Iris pigment epithelial cell (primary cell): ENCODE measurements around the gene PPIA.

Experiments used
- DNase-seq: peaks from one replicate; pipeline ENCODE4 v3.0.0-alpha.2; 2011; ENCODE audit warnings: low read depth

PPIA gene

DNA sequence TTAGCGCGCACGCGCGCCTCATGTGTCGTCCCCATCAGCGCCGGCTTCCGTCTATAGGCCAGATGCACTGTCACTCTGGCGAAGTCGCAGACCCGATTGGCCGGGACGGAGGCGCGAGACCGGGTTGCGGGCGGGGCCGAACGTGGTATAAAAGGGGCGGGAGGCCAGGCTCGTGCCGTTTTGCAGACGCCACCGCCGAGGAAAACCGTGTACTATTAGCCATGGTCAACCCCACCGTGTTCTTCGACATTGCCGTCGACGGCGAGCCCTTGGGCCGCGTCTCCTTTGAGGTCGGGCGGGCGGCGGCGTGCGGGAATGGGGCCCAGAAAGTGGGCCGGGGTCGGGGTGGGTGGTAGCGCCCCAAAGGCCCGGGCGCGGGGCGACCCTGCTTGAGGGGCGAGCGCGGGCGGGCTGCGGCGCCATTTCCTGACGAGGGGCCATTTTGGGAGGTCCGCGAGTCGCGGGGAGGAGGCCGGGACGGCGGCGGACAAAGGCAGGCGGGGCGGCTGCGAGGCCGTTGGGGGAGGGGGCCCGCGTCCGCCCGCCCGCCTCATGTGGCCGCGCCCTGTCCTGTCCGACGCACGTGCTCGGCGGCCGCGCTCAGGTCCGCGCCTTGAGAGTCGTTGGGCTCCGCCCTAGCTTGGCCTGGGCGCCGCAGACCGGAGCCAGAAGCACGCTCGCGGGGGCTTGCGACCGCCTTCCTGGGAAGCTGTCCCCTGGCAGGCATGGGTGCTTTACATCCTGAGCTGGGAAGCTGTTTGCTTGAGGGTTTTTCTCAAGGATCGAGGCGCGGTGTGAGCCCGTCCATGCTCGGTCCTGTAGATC is at the start of gene PPIA:
Gene PPIA, plus strand, starts transcription at position 178 of the 825 bp plus-strand sequence. Its CDS starts 44 bp downstream, at position 222.
- peak; percentile 98 for DNase-seq

DNA sequence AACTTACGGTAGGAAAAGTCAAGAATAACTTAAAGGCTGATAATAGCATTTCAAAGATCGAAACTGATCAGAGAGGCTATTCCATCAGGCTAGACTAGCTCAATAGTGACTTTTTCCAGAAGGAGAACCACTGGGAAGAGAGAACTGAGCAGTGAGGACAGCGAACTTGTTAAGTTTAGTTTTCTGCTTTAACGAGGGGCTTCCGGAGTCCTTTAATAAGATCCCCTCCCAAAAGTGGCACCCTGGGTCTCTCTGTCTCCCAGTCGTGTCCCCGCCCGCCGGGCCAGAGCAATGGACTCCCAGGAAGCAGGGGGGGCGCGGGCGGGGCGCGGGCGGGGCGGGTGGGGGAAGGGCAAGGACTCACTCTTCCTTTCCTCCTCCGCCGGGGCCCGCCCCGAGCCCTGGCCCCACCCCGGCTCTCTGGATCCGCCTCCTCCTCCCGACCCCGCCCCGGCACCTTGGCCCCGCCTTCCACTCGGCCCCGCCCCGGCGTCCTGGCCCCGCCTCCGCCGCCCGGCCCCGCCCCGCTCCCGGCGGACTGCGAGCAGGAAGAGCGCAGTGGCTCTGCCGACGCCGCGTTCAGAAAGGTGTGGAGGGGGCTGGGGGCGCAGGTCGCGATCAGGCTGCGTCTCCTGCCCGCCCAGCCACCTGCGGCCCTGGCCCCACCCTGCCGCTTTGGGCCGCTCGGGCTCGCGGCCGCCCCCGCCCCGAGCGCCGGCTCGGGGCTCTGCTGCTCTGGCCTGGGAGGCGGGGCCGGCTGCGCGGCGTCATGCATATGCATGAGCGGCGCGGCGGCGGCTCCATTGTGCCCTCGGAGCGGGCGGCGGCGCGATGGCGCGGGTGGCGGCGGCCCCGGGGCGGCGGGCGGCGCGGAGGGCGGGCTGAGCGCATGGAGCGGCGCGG is 48.2 kb upstream of the PPIA start, which contains the start of gene ZMIZ2:
Gene ZMIZ2, plus strand, starts transcription at position 803 of the 903 bp plus-strand sequence. CDS start 7,403 bp downstream, outside the sequence.
- DNase-seq, result peak; percentile 86

DNA sequence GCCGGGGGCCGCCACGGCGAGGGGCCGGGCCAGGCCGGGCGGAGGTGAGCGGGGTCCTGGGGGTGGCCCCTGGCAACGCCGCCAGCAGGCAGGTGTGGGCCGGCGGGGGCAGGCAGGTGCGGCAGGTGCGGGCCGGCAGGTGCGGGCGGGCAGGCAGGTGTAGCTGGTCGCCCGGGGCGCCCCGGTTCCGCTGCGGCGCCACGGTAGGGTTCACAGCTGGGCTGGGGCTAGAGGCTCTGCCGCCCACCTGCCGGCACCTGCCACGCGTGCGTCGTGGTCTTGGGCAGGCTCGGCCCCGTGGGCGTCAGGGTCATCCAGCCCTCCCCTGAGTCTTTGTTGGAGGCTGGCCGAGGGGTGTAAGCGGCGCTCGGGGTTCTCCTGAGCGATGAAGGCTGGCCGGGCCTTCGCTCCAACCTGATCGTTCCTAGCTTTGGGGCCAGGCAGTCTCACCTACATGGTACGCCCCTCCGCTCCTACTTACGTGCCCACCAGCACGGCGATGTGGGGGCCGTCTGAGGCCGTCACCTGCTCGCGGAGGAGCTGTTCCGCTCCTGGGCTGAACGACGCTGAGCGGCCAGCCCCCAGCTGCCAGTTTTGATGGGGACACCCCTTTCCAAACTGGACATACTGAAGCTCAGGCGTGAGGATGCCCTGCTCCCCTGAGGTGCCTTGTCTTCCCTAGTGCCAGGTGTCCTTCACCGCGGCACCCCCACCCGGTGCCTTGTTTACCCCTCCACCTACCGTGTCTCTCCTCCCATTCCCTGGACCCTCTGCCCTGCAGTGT is 47.3 kb upstream of the PPIA start:
- DNase-seq, result no peak

DNA sequence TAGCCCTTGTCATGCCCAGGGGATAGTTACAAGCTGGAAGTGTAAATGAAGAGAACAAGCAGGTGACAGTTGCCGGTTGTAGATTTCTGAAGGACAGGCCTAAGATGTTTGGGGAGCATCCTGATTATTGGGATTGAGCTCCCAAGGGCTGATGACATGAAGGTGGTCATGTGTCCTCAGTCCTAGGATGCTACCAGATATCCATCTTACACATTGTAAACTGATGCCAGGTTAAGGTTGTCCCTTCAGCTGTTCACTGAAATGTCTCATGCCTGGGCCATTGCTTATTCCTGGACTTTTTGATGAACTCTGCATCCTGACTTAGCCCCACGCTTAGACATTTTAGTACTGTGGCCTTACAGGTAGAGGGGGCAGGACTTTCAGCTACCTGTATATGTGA is 46.5 kb upstream of the PPIA start:
- no peak for DNase-seq

DNA sequence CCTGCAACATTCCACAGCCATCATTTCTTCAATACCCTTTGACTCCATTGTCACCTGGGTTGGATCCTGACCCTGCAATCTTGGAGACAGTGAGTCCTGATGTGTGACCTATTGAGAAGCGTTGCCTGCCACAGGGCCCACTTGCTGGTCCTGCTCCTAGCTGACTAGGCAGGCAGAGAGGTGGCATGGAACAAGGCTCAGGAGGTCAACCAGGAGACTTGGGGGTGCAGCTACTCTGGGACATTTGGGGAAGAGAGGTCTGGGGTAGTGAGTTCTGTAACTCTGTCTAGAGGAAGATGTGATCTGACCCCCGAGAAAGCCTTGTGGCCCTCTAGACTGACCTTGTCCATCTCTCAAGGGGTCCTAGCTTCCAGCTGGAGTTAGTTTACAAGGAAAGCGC is 46.1 kb upstream of the PPIA start:
- DNase-seq, result no peak

DNA sequence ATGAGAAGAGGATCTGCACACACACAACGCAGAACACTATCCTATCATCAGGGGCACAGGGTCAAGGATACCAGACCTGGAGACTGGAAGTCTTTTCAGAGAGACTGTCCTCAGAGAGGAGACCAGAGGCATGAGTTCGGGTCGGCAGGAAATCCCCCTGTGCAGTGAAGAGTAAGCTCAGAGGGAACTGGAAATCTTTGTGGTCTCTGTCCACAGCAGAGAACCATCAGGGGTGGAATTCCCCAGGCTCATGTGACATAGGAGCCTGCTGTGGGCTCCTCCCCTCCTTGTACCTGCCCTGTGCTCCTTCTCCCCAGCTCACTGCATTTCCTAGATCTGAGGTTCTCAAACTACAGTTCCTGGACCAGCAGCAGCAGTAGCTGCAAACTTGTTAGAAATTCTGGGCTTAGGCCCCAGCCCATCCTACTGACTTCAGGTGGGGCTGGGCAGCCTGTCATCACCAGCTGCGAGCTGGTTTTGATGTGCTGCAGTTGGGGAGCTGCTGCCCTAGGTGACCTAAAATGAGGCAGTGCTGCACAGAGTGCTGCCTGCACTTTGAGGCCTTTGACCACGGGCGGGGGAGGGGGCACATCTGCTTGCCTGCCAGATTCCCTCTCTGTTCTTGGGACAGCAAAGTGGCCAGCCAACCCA is 45.4 kb upstream of the PPIA start:
- peak; percentile 69 for DNase-seq

DNA sequence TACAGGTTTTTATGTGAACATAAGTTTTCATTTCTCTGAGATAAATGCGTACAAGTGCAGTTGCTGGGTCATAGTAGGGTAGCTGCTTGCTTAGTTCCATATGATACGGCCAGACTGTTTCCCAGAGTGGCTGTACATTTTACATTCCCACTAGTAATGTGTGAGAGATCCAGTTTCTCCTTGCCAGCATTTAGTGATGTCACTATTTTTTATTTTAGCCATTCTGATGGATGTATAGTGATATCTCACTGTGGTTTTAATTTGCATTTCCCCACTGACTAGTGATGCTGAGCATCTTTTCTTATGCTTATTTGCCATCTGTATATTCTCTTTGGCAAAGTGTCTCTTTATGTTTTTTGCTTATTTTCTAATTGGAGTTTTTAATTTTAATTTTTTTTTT is 43.7 kb upstream of the PPIA start:
- DNase-seq, result no peak

DNA sequence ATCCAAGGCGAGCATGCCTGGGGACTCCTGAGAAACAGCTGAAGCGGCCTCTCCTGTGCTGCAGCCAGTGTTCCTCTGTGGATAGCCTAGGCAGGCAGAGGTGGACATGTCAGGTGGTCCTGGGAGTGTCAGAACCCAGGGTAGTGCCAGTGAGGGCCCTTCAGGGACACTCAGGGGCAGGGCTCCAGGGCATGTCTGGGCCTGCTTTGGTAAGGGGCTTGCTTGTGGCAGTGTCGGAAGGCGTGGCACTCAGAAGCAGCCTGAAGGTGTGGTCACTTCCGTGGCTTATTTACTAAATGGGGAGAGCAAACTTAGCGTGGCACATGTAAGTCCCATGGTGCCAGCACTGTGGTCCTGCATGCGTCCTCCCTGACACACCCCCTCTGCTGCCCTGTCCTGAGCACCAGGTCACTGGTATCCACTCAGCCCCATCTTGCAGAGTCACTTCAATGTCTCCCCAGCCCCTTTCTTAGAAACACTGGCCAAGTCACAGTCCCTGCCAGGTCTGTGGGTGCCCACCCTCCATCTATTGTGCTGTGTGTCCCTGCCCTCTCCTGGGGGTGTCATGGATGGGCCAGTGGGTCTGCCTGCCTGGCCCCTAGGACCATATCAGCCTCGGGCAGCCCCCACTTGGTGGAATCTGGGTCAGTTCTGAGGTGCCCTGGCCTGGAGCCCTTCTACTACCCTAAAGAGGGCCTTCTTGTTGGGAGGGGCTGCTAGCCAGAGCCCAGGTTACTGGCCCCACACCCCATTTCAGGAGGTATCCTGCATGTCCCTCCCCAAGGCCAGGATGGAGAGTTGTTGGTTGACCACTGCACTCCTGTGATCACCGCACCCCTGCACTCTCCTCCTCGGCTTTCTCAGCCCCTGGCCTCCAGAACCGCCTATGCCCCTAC is 41.4 kb upstream of the PPIA start:
- no peak for DNase-seq

DNA sequence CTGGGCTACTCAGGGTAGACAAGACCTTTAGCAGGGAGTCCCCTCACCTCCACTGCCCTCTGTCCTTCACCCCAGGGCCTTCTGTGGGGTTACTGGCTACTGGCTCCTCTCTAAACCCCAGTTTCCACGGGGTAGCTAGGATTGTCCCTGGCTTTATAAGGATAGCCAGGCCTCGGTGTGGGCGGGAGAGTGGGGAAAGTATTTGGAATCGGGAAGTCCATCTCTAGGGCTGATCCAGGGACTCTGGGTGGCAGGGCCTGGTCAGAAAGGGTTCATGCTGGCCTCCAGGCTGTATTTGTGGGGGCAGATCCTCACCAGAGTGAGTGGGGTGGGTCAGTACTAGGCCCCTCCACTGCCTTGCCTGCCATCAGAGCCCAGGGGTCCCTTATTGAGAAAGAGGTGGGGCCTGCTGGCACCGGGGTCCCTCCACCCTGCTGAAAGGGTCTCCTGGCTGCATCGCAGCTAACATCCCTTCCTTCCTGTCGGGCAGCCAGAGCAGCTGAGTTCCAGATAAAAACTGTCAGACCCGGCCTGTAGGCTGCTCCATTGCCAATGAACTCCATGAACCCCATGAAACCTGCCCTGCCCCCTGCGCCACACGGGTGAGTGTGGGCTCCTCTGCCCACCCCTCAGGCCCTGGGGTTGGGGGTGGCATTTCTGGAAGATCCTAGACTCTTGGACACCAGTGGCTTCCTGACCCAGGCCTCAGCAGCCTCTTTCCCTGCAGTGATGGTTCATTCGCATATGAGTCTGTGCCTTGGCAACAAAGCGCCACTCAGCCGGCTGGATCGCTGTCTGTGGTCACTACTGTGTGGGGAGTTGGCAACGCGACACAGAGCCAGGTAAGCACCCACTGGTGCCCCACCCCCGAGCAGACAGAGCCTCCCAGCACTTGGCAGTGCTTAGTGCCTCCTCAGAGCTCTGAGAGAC is 40.5 kb upstream of the PPIA start:
- DNase-seq, result no peak

DNA sequence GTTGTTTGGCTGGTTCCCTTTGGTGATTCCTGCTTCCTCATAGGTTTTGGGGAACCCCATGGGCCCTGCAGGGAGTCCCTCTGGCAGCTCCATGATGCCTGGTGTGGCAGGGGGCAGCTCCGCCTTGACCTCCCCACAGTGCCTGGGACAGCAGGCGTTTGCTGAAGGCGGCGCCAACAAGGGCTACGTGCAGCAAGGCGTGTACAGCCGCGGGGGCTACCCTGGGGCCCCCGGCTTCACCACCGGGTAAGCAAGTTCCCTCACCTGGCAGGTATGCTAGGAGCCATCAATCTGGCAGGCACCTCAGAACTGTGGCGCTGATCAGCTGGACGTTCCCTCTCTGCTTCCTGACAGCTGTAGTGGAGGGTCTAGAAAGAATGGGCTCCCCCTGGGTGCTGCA is 39.6 kb upstream of the PPIA start:
- no peak for DNase-seq

DNA sequence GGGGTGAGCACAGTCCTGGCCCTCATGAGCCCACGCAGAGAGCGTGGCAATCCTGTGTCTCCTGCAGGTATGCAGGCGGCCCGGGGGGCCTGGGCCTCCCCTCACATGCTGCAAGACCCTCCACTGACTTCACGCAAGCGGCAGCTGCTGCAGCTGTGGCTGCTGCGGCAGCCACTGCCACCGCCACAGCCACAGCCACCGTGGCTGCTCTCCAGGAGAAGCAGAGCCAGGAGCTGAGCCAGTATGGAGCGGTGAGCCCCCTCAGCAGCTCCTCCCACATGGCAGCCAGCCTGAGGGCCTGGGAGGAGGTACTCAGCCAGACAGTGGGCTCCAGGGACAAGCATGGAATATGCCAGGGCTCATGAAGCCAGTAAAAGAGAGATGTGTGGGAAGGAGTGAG is 39.2 kb upstream of the PPIA start:
- no peak for DNase-seq

DNA sequence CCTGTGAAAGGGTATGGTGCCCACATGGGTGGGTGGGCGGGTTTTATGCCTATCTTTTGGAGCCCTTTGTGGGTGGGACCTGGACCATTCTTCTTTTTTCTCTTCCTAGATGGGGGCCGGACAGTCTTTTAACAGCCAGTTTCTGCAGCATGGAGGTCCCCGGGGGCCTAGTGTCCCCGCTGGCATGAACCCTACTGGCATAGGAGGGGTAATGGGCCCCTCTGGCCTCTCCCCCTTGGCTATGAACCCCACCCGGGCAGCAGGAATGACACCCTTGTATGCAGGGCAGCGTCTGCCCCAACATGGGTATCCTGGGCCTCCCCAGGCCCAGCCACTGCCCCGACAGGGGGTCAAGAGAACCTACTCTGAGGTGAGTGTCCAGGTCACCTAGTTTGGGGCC is 38.7 kb upstream of the PPIA start:
- no peak for DNase-seq

DNA sequence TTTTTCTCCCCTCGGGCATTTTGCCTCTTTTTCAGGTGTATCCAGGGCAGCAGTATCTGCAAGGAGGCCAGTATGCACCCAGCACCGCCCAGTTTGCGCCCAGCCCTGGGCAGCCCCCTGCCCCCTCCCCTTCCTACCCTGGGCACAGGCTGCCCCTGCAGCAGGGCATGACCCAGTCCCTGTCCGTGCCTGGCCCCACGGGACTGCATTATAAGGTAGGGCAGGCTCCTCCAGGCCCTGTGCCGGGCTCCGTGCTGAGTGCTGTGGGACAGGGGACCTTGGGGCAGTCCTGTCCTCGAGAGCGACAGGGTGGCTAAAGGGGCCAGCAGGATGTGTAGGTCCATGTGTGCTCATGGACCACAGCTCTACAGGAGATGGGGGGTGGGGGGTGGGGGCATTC is 37.2 kb upstream of the PPIA start:
- no peak for DNase-seq

DNA sequence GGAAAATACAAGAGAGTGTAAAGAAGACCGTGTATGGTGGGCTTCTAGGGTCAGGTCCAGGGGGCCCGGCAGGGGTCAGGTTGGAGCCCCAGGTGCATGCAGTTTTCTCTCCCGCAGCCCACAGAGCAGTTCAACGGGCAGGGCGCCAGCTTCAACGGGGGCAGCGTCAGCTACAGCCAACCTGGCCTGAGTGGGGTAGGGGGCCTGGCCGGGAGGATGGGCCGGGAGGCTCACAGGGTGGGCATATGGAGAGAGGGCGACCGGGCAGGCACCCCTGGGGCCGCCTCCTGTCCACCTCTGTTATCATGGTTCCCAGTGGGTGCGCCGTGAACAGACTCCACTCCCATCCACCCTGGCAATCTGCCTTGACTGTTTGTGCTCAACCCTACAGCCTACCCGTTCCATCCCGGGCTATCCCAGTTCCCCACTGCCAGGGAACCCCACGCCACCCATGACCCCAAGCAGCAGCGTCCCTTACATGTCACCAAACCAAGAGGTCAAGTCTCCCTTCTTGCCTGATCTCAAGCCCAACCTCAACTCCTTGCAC is 36.4 kb upstream of the PPIA start:
- DNase-seq, result no peak

DNA sequence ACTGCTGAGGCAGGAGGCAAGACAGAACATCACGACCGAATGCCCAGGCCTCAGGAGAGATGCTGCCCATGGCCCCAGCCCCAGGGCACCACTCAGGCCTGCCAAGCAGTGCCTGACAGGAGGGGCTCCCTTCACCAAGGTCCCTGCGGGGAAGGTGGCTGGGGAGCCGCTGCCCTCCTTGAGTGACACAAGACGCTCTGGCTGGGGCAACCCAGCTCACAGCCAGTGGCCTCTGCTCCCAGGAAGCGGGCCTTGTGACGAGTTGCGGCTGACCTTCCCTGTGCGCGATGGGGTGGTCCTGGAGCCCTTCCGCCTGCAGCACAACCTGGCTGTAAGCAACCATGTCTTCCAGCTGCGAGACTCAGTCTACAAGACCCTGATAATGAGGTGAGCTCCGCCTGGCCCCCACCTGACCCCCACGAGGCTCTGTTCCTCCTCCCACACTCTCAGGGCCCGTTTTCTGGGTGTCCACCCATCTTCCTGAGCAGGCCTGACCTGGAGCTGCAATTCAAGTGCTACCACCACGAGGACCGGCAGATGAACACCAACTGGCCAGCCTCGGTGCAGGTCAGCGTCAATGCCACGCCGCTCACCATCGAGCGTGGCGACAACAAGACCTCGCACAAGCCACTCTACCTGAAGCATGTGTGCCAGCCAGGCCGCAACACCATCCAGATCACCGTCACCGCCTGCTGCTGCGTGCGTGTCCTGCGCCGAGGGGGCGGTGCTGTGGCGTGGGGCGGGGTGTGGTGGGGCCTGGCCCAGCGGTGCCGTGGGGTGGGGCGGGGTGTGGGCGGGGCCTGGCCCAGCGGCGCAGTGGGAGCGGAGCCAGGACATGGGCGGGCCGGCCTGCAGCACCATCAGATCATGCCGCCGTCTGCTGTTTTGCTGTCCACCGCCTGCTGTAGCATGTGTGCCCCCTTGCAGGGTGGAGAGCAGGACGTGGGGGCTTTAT is 35.0 kb upstream of the PPIA start:
- no peak for DNase-seq

DNA sequence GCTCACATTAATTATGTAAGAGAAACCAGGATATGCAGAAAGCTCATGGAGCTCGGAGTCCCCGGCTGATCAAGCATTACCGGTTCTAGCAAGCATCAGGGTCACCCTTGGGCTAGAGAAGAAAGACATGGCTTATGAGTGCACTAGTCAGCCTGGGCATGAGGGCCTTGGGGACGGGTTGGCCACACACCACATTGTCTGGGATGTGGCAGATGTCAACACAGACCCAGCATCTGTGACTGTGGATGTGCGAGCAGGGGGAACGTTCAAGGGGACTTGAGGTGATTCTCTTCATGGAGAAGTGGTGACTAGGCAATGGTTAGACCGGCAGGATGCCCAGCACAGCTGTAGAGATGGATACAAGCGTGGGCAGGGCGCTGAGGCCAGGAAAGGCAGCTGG is 34.2 kb upstream of the PPIA start:
- DNase-seq, result no peak

DNA sequence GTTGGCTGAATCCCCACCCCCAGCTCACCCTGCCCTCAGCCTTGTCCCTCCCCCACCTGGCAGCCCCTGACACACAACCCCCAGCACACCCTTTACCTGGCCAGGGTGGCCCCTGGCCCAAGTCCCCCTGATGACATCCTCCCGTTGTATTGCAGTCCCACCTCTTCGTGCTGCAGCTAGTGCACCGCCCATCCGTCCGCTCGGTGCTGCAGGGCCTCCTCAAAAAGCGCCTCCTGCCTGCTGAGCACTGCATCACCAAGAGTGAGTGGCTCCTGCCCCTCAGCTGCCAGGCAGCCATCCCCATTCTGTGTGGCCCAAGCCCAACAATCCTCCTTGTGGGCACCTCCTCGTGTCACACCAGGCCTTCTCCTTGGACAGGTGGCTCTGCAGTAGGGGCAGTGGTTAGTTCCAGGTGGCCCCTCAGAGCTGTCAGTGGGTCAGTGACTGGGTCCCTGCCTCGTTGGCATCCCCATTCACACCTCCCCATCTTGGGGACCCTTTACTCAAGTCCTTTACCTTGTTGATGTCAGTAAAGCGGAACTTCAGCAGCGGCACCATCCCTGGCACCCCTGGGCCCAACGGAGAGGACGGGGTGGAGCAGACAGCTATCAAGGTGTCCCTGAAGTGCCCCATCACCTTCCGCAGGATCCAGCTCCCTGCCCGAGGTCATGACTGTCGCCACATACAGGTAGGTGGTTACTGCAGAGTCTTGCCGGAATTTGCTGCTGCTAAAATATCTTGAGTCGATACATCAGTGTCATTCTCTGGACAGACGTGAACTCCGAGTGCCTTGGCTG is 33.6 kb upstream of the PPIA start:
- no peak for DNase-seq
